HUDEP-2 (cell line): Measurements from ENCODE around the gene LRMDA.

Experiments
- DNase-seq, 76 experiments: peaks; one replicate each; lab custom pipeline; 2025; ENCODE audit not compliant: unreplicated experiment in 76 of 76; lab: John Stamatoyannopoulos, UW

Gene LRMDA

GRCh38 chr10:75401569-75402485, 29.6 kb upstream of the LRMDA start, which contains the start of gene ZNF503:
ZNF503 (minus strand) TSS chr10:75401764; CDS start chr10:75401419, 345 bp downstream.
- DNase-seq: peak in 51 of 76 experiments; percentile 3 to 71 (median 39)

DNA sequence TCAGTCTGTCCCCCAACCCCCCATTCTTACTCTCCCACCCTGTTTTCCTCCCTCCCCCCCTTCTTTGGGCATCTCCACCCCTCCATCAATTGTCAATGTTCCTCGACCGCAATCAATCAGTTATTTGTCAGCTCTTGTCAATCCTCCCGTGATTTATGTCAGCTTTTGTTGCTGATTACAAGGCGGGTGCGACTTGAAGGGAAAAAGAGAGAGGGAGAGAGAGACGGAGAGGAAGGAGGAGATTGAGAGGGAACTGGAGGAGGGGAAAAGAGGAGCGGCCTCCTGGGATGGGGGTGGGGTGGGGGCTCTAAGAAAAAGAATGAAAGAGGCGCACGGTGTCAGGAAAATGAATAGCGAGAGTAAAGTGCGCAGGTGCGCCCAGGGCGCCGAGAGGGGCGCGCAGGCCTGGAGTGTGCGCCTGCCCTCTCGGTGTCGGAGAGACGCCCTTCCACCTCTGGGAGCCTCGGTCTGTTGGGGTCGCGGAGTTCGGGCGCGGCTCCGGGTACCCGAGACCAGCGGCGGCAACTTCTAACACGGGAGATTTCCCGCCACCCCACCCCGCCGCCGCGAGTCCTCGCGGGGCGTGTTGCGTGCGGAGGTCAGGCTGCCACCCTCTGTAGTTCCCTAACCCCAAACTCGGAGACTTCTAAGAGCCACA, 28.8 kb upstream of the LRMDA start:
- DNase-seq: no peak

DNA sequence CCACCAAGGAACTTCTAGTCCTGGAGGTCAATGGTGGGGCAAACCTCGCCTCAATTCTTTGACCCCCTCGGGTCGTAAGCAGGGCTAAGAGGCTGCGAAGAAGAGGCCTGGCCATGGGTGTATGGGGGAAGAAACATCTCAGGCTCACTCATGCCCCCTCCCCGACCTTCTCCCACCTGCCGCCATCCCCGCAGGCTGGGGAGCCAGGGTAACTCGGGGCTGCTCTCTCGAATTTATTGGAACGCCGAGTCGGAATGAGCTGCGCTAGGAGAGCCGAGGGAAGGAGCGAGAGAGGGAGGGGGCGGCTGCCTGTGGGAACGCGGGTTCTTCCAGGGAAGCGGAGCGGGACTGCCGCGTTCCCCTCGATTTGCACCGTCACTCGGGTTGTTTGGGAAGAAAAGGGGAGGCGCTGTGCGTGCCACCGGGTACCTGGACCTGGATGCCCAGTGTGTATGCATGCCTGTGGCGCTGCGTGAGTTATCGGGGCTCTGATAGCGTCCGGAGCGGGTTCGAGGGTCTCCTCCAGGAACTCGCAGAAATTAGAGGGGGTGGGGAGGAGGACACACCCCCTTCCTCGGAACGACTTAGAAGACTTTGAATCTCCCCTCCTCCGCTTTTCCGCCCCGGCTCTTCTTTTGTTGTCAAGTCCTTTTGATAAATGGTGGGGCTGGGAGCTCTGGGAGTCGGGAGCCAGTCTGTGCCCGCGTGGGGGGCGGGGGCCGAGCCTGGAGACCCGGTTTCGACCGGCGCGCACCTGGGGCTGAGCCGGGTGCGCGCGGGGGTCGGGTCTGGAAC, 28.1 kb upstream of the LRMDA start:
- DNase-seq: no peak

- DNase-seq: no peak
Observed at GRCh38 chr10:75403939-75404814, 27.2 kb upstream of the LRMDA start.

- no peak for DNase-seq
Observed at GRCh38 chr10:75404815-75405597, 26.4 kb upstream of the LRMDA start.

GRCh38 chr10:75405598-75406461, 25.6 kb upstream of the LRMDA start:
- no peak for DNase-seq

- no peak for DNase-seq
Observed at GRCh38 chr10:75406462-75407223, 24.8 kb upstream of the LRMDA start.

GRCh38 chr10:75407224-75407712, 24.2 kb upstream of the LRMDA start:
- no peak for DNase-seq

GRCh38 chr10:75407713-75408508, 23.5 kb upstream of the LRMDA start:
- DNase-seq: no peak

GRCh38 chr10:75408509-75408875, 22.9 kb upstream of the LRMDA start:
- no peak for DNase-seq

GRCh38 chr10:75408911-75409885, 22.2 kb upstream of the LRMDA start:
- peak in 22 of 76 experiments; percentile 7 to 54 (median 24) for DNase-seq

GRCh38 chr10:75410132-75411005, 21.1 kb upstream of the LRMDA start:
- no peak for DNase-seq

GRCh38 chr10:75414527-75414926, 16.9 kb upstream of the LRMDA start:
- no peak for DNase-seq

GRCh38 chr10:75417522-75417927, 13.9 kb upstream of the LRMDA start:
- DNase-seq: no peak

DNA sequence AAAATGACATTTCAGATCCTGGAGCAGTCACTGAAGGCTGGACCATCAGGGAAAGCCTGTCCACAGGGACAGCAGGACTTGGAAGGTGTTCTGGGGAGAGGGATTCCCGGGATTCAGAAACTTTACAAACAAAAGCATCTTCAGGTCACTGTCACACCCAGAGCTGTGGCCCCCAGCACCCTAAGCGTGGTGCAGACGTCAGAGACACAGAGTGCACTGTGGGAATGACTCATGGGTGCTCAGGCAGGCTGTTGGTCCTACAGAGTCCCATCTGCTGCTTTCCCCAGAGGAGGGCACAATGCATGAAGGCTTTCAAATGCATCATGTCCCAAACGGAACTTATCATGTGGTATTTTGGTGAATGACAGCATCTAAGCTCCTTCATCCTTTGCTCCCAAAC, 13.1 kb upstream of the LRMDA start:
- DNase-seq: no peak
